ENCODE measurements around the gene LVRN. TPM values are rescaled to one million over a fixed set of nuclear protein-coding genes. Genes with fewer than 3 reads are reported as not detected.
A peak's percentile ranks its signal among the peaks of the same experiment; 100 is the strongest.

Gene LVRN
- total and polyA plus RNA-seq, 2 of the 4 experiments (the other 2 are of a cell fraction), result 0.10 to 0.18 TPM

- H4K8ac ChIP-seq (ENCODE audit: low read depth in 2 of 2, low read length in 2 of 2), result no peak overlapping the region
- H3K18ac ChIP-seq (ENCODE audit: low read depth, low read length), result no peak overlapping the region; the same call in 1 of the 2 replicates
- peak; percentile 77 for ATAC-seq (ENCODE audit: low read depth)
- H3K9me1 ChIP-seq (ENCODE audit: insufficient read depth, low read length), result no peaks in the 10 kb centered on the region
- no peak overlapping the region for H2AFZ ChIP-seq (replicated peaks; ENCODE audit: low read length, poor library complexity)
- no peaks in the 10 kb centered on the region for H3K9me3 ChIP-seq (ENCODE audit: control insufficient read depth, insufficient read depth, low read length)
- ChIA-PET POLR2A (ENCODE audit: unreplicated experiment) (no interaction called here), CTCF (interaction anchor here (0.6 kb wide), 1 partner anchor 244 kb away, joined by 4 read pairs; no protein-coding TSS in a partner anchor)
- H2BK20ac ChIP-seq (ENCODE audit: low read depth, low read length), result no peak overlapping the region
- H4K91ac ChIP-seq (ENCODE audit: insufficient read depth, low read depth, low read length), result no peak overlapping the region
- no TSS peak for BruUV-seq (replicated peaks)
- 86% methylated on average over 3 of the region's 6 CpGs; no CpG with 5 or more reads in 1 of the 2 experiments for WGBS, 2 experiments (ENCODE audit: extremely low coverage in 2 of 2, insufficient read length in 1 of 2)
- in situ Hi-C loops (cut with MboI; ENCODE audit: low sequenced_read_pairs), result no loop called here
- H2BK15ac ChIP-seq (ENCODE audit: low read depth, low read length), result 0 out of 3 replicates have a peak overlapping the region, but pooled peaks have one; percentile 17
- H3K56ac ChIP-seq (ENCODE audit: extremely low read depth, insufficient read depth, low read length), result no peak overlapping the region; the same call in 1 of the 2 replicates
- intact Hi-C loops (cut with micrococcal nuclease), result no loop called here
- peak; percentile 61 for DNase-seq
- H3K27me3 ChIP-seq (ENCODE audit: control insufficient read depth, insufficient read depth, low read length), result no peaks in the 10 kb centered on the region
- peak; percentile 73 for TF ChIP-seq CEBPB (IDR thresholded peaks at IDR 0.05; ENCODE audit: low read depth, low read length)
- no peak for TF ChIP-seq ELK1 (IDR thresholded peaks at IDR 0.05; ENCODE audit: borderline replicate concordance, low read depth, low read length)
- no peak overlapping the region for H3K4me3 ChIP-seq (ENCODE audit: insufficient read depth, low read depth, low read length)
- H3K27ac ChIP-seq (ENCODE audit: insufficient read depth, low read length), result no peak overlapping the region
- H3K14ac ChIP-seq (replicated peaks; ENCODE audit: low read depth, low read length), result peak overlapping the region; percentile 41
- no peaks in the 10 kb centered on the region for H3K79me1 ChIP-seq (ENCODE audit: low read depth in 1 of 2, low read length in 2 of 2)
- no peak overlapping the region for H2AK9ac ChIP-seq (replicated peaks; ENCODE audit: low read depth, low read length, poor library complexity)
- no peak overlapping the region; the same call in 1 of the 2 replicates for H3K23ac ChIP-seq (ENCODE audit: low read depth, low read length)
- H3K9ac ChIP-seq (ENCODE audit: low read depth, low read length), result no peak overlapping the region
- no peak overlapping the region for H2BK120ac ChIP-seq (ENCODE audit: low read depth, low read length)
- no peak overlapping the region for H4K5ac ChIP-seq (ENCODE audit: low read depth, low read length)
- no peak overlapping the region for H2BK5ac ChIP-seq (ENCODE audit: low read depth, low read length, poor library complexity, severe bottlenecking)
- H4K20me1 ChIP-seq (ENCODE audit: insufficient read depth, low read length), result no peaks in the 10 kb centered on the region
- H3K4me1 ChIP-seq (ENCODE audit: control insufficient read depth, insufficient read depth, low read length), result peaks cover 1% of the 10 kb centered on the region; the same call in 1 of the 2 replicates
- H2AK5ac ChIP-seq (ENCODE audit: low read depth, low read length), result no peak overlapping the region; the same call in 1 of the 2 replicates
- dilution Hi-C loops (cut with HindIII; ENCODE audit: low sequenced_read_pairs, unreplicated experiment), result no loop called here
- no peaks in the 10 kb centered on the region for H3K36me3 ChIP-seq (ENCODE audit: control insufficient read depth, insufficient read depth, low read length)
- no peak overlapping the region for H3K4ac ChIP-seq (ENCODE audit: low read depth, low read length)
- no peak overlapping the region; the same call in 1 of the 2 replicates for H3K4me2 ChIP-seq (ENCODE audit: low read depth, low read length)
Measured at GRCh38 chr5:116002116-116002906, 40.0 kb downstream of the LVRN start.
